NCI-H345 treated with DMSO at 0.1 percent for 48 hours (cell line): ENCODE results near the gene UNC45A.
A peak's percentile ranks its signal among the peaks of the same experiment; 100 is the strongest.
"Not testable (repeated sequence)": the region's sequence is repeated elsewhere in the genome, so short reads cannot be mapped to it uniquely, and the experiment has no call there.

Source experiments
- DNase-seq: peaks from one replicate; lab custom pipeline; 2025; ENCODE audit not compliant: unreplicated experiment; lab: John Stamatoyannopoulos, UW

Gene UNC45A, protein sequence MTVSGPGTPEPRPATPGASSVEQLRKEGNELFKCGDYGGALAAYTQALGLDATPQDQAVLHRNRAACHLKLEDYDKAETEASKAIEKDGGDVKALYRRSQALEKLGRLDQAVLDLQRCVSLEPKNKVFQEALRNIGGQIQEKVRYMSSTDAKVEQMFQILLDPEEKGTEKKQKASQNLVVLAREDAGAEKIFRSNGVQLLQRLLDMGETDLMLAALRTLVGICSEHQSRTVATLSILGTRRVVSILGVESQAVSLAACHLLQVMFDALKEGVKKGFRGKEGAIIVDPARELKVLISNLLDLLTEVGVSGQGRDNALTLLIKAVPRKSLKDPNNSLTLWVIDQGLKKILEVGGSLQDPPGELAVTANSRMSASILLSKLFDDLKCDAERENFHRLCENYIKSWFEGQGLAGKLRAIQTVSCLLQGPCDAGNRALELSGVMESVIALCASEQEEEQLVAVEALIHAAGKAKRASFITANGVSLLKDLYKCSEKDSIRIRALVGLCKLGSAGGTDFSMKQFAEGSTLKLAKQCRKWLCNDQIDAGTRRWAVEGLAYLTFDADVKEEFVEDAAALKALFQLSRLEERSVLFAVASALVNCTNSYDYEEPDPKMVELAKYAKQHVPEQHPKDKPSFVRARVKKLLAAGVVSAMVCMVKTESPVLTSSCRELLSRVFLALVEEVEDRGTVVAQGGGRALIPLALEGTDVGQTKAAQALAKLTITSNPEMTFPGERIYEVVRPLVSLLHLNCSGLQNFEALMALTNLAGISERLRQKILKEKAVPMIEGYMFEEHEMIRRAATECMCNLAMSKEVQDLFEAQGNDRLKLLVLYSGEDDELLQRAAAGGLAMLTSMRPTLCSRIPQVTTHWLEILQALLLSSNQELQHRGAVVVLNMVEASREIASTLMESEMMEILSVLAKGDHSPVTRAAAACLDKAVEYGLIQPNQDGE

GRCh38 chr15:90934949-90935751, at the start of gene UNC45A:
TSS of gene UNC45A (plus strand) at chr15:90935285. CDS start at chr15:90935325, 40 bp downstream.
- peak; percentile 59 for DNase-seq

DNA sequence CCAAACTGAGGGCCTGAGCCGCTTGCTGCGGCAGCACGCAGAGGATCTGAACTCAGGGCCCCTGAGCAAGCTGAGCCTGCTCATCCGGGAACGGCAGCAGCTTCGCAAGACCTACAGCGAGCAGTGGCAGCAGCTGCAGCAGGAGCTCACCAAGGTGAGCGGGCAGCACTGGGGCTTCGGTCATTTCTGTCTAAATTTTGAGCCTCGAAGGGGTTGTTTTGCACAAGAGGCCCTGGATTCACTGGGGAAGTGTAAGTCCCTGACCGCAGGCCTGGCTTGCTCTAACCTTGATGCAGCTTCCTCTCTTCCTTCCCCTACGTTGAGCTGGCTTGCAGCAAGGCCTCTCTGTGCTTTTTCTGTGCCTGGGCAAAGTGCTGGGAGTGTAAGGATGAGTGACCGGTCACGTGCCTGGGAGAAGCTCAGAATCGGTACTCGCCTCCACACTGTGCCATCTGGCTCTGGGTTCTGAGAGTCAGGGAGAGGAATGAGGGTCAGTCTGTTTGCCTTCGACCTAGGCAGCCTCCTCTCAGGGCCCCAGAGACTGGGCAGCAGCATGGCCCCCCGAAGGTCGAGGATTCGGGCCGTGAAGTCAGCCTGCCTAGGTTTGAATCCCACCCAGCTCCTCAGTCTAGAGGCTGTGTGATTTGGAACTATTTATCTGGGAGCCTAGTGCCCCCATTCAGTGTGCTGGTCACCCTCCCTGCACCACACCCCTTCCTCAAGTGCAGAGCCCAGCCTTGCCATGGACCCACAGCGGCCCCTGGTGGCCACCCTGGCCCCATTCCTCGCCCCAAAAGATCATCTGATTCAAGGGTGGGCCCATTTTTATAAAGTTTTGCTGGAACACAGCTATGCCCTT, 49.4 kb upstream of the UNC45A start:
- DNase-seq = no peak

DNA sequence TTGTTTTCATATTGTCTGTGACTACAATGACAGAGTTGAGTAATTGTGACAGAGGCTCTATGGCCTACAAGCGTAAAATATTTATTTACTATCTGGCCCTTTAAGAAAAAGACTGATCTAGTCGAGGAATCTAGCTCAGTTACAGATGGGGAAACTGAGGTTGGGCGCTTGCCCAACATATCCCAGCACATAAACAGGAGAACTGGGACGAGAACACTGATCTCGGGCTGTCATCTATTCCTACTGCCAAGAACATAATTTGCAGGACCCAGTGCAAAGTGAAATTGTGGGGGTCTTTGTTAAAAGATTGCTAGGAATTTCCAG, 48.8 kb upstream of the UNC45A start:
- DNase-seq = no peak

DNA sequence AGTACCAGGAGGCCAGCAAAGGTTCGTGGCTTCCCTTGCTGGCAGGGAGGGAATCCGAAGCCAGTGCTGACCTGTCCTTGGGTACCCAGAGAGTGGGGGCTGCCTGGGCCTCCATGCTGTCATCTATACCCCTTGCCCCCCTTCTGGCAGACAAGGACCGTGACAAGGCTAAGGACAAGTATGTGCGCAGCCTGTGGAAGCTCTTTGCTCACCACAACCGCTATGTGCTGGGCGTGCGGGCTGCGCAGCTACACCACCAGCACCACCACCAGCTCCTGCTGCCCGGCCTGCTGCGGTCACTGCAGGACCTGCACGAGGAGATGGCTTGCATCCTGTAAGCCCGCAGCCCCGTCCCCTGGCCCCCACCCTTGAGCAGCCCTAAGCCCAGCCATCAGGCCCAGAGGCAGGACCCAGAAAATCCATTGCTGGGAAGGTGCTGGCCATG, 48.0 kb upstream of the UNC45A start:
- DNase-seq = no peak

GRCh38 chr15:90889313-90889730, 45.8 kb upstream of the UNC45A start:
- no peak for DNase-seq

DNA sequence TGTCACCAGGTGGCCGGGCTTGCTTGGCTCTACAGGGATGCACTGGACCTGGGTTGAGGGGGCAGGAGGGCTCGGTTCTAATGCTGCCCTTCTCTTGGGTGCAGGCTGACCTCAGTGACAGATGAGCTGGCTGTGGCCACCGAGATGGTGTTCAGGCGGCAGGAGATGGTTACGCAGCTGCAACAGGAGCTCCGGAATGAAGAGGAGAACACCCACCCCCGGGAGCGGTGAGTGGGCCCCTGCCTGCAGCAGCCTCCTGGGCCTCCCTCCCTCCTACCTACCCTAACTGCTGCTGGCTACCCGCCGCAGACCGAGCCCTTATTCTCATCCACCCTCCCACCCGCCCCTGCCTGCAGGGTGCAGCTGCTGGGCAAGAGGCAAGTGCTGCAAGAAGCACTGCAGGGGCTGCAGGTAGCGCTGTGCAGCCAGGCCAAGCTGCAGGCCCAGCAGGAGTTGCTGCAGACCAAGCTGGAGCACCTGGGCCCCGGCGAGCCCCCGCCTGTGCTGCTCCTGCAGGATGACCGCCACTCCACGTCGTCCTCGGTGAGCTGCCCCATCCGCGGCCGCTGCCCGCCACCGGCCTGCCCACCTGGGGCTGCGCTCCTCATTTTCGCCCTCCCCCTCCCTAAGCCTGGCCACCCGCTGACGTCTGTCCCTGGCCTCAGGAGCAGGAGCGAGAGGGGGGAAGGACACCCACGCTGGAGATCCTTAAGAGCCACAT, 45.2 kb upstream of the UNC45A start:
- no peak for DNase-seq

- DNase-seq = no peak
Measured at GRCh38 chr15:90890839-90891238, 44.2 kb upstream of the UNC45A start.

- no peak for DNase-seq
Measured at GRCh38 chr15:90891346-90891949, 43.6 kb upstream of the UNC45A start.

DNA sequence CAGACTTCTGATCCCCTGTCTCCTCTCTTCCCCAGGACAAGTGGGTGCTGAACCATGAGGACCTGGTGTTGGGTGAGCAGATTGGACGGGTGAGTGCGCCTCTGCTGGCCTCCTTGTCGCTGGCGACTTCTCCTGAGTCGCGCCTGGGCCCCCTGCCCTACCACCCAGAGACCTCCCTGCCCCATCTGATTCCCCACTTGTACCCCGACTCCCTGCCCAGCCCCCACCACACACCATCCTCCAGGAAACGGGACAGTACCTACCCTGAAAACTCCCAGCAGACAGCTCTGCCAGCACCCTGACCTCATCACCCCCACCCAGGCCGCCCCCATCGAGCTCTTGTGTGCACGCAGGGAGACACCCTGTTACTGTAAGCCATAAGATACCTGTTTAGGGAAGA, 43.1 kb upstream of the UNC45A start:
- no peak for DNase-seq

DNA sequence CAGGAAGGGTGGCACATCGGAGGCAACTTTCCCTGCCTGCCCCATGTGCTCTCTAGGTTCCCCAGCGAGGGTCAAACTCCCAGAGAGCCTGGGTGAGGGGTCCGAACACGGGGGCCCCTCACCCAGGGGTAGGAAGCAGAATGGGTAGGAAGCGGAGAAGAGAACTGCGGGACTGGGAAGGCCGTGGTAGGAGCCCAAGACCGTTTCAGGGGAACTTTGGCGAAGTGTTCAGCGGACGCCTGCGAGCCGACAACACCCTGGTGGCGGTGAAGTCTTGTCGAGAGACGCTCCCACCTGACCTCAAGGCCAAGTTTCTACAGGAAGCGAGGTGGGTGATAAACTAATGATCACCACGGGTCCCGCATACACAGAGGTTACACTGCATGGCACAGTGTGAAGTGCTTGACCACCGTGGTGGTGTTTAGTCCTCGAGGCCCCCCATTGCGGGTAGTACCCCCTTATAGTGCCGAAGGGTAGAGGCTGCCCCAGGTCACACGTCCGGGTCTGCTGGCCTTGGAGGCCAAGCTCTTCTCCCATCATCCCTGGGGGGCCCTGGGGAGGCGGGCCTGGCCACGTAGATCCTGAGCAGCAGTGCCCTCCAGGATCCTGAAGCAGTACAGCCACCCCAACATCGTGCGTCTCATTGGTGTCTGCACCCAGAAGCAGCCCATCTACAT, 42.4 kb upstream of the UNC45A start:
- no peak for DNase-seq

GRCh38 chr15:90893175-90894090, 41.7 kb upstream of the UNC45A start:
- DNase-seq = no peak

- no peak for DNase-seq
Measured at GRCh38 chr15:90895571-90896117, 39.4 kb upstream of the UNC45A start.

- not testable (repeated sequence) for DNase-seq
Measured at GRCh38 chr15:90897131-90897655, 37.9 kb upstream of the UNC45A start.

DNA sequence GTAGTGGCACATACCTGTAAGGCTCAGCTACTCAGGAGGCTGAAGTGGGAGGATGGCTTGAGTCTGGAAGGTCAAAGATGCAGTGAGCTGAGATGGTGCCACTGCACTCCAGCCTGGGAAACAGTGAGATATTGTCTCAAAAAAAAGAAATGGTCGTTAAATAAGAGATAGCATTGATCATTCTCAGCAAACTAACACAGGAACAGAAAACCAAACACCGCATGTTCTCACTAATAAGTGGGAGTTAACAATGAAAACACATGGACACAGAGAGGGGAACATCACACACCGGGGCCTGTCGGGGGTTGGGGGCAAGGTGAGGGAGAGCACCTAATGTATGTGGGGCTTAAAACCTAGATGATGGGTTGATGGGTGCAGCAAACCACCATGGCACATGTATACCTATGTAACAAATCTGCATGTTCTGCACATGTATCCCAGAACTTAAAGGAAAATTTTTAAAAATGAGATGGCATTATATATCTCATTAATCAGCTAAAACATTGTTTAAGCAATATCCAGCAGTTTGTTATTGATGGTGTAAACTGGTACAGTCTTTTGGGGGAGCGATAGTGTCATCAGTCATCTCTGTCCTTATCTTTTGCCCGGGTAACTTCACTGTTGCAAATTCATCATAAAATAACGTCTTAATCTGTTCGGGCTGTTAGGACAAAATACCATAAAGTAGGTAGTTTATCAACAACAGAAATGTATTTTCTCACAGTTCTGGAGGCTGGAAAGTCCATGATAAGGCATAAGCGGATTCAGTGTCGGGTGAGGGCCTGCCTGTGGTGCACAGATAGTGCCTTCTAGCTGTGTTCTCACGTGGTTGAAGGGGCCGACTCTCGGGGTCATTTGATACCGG, 33.7 kb upstream of the UNC45A start:
- no peak for DNase-seq

DNA sequence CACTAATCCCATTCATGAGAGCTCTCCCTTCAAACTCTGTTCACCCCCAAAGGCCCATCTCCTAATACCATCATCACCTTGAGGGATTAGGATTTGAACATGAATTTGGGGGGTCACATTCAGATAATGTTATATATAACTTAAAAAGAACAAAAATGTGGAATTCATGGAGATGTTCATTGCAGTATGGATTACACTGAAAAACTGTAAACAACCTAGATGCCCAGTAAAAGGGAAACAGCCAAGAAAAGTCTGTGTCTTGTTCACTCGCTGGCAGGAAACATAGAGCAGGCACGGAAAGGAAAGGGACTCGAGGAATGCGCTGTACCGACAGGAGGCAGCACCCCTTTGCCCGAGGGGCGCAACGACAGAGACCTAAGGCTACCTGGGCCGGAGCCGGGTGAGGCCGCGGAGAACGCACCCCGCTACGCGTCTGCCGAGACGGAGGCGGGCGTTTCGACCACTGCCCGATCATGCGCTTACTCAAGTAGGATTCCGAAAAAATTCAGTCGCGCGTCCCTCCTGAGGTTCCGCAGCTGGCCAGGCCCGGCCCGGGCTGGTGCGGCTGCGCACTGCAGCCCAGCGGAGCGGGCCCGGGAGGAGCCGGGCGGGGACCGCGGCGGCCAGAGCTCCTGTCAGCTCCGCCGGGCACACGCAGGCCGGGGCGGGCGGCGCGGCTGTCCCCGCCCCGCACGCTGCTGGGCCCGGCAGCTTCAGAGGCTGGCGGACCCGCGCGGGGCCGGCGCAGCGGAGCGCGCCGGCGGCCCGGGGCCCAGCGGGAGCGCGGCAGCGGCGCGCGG, 32.8 kb upstream of the UNC45A start:
- DNase-seq = peak; percentile 39
